Suppressor macrophage treated with lipopolysaccharide for 1 hour (primary cell): Measurements from ENCODE around the gene MED8.
A peak's percentile ranks its signal among the peaks of the same experiment; 100 is the strongest.

Experiments used
- DNase-seq, 3 donors: peaks; one replicate each; pipeline ENCODE4 v3.0.0-alpha.2; 2020 to 2022

MED8 gene, protein sequence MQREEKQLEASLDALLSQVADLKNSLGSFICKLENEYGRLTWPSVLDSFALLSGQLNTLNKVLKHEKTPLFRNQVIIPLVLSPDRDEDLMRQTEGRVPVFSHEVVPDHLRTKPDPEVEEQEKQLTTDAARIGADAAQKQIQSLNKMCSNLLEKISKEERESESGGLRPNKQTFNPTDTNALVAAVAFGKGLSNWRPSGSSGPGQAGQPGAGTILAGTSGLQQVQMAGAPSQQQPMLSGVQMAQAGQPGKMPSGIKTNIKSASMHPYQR

DNA sequence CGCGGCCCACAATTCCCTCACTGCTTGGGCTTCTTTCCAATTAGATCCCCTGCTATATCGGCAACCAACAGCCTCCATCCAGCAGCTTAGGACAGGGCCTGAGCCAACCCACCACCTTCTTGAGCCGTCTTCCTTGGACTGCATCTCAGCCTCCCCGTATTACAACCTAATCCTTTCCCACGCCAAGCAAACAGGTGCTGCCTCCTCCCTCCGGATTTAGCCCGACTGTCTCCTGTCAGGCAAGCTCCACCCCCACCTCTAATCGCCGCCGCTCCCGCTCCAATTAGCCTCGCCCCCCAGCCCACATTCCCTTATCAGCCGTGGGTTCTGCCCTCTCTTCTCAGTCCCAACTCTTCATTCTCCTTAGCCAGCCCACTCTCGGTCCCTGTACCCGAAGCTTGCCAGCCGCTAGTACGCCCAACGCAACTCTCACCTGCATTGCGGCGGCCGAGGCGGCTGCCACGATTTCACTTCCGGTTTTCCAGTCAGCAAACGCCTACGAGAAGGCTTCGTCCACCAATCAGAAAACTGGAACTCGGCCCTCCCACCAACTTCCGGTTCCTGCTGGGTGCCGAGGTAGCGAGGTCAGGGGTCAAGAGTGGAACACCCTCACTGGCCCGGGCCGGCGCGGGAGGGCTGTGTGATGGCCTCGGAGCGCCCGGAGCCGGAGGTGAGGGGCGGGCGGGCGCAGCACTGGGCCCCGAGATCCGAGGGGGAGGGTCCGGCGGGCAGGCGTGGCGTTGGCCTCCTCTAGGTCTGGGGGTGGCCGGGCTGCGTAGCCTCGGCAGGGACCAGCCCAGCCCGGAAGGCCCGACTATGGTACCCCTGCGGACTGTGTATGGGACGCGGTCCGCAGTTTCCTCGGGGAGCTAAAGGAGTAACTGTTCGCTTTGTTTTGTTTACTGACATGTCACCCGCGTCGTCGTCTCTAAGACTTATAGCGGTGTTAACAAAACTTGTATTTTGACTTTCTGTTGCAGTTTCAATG, at the start of gene MED8, which contains the start of gene SZT2:
Gene MED8, minus strand, starts transcription at position 475 of the 988 bp plus-strand sequence. Its CDS starts 36 bp downstream, at position 439.
Gene SZT2, plus strand, starts transcription at position 574 of the 988 bp plus-strand sequence. Its CDS starts 70 bp downstream, at position 644.
- DNase-seq, result peak; percentile 95 to 98 (median 97)

DNA sequence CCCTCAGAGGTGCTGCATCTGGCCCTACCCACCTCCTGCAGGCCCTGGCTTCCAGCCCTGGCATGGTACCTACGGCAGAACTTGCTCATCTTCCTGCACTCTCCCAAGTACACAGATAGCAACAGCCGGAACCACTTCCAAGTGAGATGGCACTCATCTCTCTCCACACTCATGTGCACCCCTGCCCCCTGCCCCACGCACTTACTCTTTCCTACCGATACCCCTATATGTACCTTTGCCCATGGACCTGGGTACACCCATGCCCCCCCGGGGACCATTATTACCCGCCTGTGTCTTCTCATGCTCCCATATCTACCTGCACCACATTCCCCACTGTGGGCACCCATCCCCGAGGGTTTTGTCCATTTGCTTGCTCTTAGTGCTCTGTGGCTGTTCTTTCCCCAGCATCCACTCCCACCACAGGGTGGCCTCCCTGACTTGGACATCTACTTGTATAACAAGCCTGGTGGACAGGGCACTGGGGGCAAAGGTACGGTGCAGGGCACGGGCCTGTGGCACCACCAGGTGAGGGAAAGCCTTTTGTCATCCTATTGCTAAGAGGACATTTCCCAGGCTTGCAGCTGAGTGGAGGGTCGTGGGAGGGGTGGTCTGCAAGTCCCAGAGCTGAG, 49.5 kb upstream of the MED8 start:
- DNase-seq, result no peak

DNA sequence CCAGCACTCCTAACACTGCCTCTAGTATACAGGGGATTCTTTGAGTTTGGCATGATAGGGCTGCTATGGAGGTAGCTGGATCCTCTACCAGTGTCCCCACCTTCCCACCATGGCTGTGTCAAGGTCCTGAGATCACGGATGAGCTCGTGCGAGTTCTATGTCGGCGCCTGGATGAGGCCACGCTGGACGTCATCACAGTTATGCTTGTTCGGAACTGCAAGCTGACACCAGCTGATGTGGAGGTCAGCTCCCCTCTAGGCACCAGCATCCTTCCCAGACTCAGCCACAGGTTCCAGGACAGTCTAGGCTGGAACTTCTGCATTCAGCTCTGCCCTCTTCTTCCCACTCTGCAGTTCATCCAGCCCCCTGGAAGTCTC, 49.0 kb upstream of the MED8 start:
- DNase-seq, result no peak

DNA sequence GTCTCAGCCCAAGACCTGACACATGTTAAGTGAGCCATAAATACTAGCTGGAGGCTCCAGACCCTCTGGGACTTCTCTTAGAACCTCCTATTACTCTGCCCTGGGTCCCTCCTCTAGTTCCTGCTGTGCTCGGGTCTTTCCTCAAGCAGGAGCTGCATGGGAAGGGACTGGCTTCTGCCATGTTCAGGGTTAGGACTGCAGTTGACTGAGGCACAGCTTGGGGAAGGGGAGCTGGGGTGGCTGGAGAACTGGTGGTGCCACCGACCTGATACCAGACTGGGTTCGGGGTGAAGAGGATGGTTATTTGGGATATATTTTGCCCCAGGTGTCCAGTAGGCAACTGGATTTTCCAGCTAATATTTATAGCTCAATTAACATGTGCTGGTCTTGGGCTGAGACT, 48.4 kb upstream of the MED8 start:
- DNase-seq, result no peak

DNA sequence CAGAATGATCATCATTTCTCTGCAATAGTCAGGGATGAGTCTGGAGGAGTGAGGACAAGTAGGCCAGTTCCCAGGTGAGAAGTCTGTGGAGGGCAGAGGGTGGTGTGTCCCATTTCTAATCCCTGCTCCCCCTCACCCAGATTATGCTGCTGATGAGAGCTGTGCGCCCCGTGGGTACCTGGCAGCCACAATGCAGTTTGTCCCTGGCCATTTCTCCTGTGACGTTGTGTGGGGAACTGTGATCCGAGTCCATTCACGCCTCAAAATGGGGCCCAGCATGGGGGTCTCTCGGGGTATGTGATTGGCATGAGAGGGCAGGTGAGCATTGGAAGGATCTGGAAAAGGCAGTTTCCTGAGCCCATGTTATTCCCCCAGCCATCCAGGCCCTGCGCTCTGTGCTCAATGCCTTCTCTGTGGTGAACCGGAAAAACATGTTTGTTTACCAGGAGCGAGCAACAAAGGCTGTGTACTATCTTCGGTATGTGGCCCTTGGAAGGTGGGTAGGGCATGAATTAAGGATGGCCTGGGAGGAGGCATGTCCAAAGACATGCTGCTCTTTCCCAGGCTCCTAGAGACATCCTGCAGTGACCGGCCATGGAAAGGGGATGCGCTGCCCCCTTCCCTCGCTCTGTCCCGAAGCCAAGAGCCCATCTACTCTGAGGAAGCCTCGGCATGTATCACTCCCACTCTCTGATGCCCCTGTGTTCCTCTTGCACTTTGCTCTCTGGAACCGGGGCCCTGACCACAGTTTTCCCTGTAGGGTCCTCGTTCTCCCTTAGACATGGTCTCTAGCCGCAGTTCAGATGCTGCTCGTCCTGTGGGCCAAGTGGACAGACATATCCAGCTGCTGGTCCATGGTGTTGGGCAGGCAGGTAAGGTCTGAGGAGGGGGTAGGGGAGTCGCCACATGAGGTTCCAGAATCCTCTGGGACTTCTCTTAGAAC, 47.7 kb upstream of the MED8 start:
- no peak for DNase-seq

DNA sequence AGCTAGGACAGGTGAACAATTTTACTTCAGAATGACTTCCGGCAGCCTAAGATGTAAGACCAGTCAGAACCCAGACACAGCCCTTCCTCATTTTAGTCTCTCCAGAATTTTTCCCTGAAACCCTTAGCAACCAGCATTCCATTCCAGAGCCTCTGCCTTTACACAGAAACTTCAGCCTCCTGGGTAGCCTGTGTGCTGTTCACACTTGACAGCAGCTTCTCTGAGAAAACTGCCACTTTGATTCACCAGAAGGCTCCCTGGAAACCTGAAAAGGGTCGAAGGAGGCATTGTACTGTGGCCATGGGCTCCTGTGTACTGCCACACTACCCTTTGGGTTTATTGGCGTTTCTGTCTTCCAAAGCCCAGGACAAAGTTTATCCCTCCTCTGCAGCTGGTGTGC, 46.8 kb upstream of the MED8 start:
- no peak for DNase-seq

DNA sequence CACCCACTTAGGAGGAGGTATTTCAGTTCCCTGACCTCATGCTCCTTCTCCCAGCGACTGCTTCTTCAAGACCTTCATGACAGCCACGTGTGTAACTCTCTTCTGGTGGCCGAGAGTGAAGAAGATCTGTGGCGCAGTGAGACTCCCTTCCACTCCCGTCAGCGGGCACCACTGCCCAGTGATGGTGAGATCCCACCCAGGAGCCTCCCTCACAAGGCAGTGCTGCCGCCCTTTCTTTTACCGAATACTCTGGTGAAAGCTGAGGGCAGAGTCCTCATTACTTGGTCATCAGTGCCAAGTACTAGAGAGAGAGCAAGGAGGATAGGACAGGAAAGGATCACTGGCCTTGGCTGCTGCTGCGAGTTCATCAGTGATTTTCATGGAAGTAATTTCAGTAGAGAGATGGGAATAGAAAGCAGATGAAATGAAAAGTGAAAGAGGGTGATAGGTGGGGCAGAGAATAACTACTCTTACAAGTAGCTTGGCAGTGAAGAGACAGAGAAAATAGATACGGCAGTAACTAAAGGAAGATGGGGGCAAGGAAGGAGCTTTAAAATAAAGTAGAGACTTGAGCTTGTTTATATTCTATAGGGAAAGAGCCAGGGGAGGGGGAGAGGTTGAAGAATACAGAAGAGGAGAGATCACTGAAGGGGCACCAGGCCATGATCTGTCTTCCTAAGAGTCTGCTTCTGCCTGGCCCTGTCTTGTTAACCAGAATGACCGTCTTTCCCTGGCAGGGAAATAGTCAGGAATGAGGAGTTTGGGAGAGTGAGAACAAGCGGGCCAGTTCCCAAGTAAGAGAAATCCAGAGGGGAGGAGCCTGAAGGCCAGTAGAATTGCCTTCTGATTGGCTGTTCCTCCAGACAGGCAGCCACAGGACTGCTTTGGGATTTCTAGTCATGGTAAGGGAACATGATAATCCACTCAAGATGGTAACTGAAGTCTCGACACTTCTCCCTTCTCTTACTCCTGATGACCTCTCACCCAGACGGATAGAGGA, 45.8 kb upstream of the MED8 start:
- DNase-seq, result no peak

DNA sequence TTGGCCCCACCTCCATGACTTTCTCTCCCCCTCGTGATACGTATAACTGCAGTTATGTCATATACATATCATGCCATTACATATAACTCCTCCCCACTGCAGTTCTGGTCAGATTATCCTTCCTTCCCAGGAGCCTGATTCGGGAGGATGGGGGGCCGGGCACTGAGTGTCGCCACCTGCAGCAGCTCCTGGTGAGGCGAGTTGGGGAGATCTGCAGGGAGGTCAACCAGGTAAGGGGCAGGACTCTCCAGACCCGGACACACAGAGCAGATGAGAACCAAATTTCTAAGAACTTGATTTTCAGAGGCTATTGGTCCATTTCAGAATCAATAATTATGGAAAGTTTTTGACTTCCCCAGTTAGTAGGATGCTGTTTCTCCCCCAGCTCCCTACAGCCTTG, 44.7 kb upstream of the MED8 start:
- no peak for DNase-seq

DNA sequence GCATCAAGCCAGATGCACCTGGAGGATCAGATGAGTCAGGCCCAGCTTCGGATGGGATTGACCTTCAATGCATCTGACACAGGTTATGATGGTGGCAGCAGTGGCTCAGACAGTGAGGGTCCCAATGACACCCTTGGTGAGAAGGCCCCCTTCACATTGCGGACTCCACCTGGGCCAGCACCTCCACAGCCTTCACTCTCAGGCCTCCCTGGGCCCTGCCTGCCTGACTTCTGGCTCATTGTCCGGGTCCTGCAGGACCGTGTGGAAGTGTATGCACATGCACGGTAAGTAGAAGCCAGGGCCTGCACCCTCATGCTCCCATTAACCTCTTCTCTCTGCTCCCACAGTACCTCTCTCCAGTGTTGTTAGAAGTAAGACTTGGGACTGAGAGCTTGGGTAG, 43.3 kb upstream of the MED8 start:
- no peak for DNase-seq

DNA sequence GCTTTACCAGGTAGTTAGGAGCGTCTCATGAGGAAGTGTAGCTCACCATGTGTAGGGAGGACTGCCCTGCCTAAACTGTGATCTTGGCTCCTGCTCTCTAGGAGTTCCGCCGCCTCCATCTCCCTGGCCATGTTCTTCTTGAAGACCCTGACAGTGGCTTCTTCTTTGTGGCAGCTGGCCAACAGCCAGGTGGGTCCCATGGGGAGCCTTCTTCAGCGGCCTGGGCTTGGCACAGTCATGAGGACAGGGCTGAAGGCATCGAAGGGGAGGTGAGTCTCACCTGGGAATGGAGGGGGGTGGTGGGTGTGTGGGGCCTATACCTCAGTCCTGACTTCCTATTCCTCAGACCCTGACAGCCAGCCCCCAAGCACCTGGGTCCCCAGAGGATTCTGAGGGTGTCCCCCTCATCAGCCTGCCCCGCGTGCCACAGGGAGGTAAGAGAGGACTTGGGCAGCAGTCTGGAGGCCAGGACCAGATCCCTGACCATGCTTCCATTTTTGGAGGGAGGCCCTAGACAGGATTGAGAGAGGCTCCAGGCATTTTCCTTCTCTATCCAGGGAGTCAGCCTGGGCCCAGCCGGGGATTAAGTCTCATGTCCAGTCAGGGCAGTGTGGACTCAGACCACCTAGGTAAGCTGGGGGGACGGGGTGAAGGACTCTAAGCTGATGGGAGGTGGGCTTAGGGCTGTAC, 42.7 kb upstream of the MED8 start:
- no peak for DNase-seq

DNA sequence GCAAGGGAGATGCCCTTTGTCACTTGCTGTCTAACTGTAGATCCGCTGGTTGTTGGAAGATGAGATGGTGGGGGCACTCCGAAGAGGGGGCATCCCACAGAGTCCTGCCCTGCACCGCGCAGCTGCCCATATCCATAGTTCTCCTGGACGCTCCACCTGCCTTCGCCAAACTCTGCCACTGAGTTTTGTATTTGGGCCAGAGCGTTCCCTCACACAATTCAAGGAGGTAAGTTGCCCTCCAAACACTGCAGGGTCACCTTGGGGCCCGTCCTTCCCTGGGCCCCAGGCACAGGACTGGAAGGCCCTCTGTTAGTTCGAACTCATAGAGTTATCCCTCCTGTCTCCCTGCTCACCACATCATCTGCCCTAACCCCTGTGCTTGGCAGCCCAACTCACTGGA, 42.1 kb upstream of the MED8 start:
- no peak for DNase-seq

DNA sequence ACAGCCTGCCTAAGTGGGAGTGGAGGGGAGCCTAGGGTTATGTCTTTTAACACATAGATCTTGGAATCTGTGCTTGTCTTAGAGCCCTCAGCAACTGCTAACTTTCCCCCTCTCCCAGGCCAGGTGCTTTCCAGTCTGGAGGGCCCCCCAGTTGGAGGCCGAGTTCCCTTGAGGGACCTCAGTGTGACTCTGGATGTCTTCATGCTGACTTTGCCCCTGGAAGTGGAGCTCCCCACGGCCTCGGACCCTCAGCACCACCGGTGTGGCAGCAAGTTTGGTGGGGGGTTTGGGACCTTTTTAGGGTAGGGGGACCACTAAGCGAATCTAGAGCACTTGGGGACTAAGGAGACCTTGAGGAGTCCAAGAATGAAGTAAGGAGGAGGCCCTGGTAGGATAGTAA, 41.2 kb upstream of the MED8 start:
- no peak for DNase-seq

DNA sequence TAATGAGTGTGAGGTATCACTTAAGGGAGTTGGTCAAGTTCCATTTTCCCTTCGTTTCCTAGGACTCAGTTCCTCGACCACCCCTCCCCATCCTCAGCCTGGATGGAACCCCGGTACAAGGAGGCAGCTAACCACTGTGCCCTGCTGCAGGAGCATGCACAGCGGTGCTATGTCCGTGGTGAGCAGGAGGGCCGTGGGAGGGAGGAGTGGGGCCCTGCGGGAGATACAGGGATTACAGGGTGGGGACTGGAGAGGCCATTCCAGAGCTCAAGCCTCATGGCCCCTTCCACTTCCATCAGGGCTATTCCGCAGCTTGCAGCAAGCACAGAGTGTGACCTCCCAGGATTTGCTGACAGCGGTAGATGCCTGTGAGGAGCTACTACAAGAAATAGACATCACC, 38.3 kb upstream of the MED8 start:
- DNase-seq, result no peak

DNA sequence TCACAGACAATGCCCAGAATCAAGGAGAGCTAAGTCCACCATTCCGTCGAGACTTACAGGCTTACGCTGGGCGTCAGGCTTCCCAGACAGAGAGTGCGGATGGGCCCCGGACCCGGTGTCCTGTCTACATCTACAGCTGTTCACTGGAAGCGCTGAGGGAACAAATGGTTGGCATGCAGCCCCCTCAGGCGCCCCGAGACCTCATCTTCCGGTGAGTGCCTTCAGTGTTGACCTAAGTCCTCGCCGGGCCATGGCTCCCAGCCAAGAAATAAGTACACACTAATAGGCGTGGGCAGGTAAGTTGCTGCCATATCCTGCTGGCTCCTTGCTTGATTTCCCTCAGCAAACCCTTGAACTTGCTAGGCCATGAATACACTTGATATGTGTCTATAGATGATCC, 37.9 kb upstream of the MED8 start:
- no peak for DNase-seq

DNA sequence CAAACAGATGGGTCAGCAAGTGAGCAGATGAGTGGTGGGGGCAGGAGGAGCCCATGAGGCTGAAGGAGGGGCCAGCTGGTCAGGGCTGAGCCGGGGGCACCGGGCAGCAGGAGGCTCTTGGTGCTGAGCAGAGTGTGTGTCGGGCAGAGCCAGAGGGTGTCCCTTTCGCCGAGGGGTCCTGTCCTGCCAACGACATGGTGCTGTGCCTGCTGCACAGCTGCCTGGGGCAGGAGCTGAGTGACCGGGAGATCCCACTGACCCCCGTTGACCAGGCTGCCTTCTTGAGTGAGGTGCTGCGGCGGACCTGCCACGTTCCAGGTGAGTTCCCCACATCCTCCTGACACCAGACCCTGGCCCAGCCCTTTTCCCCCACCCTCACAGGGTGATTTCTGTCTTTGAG, 36.6 kb upstream of the MED8 start:
- DNase-seq, result no peak

DNA sequence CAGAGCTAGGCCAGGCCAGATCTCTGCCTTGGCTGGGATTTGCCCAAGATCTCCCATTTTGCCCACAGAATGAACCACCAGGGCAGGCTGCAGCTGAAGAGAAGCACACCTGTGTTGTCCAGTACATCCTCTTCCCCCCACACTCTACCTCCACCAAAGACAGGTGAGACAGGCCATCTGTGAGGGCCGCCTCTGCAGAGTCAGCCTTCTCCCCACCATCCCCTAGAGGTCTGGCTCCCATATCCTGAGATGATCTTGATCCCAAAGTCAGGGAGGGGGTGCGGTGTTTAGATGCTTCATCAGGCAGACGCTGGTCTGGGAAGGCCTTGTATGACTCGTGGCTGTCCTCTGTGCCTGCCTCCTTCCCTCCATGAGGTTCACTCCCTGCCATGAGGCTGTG, 35.4 kb upstream of the MED8 start:
- DNase-seq, result no peak

DNA sequence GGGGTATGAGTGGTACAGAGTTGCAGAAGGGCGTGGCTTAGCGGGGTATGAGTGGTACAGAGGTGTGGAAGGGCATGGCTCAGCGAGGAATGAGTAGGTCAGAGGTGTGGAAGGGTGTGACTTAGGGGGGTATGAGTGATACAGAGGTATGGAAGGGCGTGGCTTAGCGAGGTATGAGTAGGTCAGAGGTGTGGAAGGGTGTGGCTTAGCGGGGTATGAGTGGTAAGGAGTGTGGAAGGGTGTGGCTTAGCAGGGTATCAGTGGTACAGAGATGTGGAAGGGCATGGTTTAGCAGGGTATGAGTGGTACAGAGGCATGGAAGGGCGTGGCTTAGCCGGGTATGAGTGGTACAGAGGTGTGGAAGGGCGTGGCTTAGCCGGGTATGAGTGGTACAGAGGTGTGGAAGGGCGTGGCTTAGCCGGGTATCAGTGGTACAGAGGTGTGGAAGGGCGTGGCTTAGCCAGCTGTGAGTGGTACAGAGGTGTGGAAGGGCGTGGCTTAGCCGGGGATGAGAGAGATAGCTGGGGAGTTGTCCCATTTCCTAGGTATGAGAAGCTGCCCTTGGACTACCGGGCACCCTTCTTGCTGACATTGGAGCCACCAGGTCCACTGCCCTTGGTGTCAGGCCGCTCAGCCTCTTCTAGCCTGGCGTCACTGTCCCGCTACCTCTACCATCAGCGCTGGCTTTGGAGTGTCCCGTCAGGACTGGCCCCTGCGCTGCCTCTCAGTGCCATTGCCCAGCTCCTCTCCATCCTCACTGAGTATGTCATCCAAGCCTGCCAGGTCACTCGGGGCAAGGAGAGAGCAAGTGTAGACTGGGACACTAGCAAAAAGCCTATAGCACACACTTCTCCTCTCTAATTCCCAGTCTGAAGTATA, 34.3 kb upstream of the MED8 start:
- no peak for DNase-seq

DNA sequence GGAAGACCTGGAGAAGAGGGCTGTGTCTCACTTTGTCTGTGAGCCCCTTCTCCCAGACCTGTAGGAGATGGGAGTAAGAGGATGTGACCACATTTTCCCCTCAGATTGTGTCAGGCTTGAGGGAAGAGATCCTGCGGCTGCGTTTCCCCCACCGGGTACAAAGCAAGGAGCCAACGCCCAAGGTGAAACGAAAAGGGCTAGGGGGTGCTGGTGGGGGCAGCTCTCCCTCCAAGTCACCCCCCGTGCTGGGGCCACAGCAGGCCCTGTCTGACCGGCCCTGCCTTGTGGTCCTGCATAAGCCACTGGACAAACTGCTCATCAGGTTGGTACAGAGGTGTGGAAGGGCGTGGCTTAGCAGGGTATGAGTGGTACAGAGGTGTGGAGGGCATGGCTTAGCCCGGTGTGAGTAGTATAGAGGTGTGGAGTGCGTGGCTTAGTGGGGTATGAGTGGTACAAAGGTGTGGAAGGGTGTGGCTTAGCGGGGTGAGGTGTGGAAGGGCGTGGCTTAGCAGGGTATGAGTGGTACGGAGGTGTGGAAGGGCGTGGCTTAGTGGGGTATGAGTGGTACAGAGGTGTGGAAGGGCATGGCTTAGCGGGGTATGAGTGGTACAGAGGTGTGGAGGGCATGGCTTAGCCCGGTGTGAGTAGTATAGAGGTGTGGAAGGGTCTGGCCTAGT, 33.5 kb upstream of the MED8 start:
- no peak for DNase-seq
